GM18519 (cell line): ENCODE measurements around the gene MOB3C.
A peak's percentile ranks its signal among the peaks of the same experiment; 100 is the strongest.

Source experiments
- ATAC-seq: cut with Tn5 transposase; IDR thresholded peaks from one replicate; pipeline ENCODE4 v1.9.1; 2021; ENCODE audit warnings: mild to moderate bottlenecking, moderate library complexity; ENCODE audit not compliant: unreplicated experiment, low FRiP score

Gene MOB3C

DNA sequence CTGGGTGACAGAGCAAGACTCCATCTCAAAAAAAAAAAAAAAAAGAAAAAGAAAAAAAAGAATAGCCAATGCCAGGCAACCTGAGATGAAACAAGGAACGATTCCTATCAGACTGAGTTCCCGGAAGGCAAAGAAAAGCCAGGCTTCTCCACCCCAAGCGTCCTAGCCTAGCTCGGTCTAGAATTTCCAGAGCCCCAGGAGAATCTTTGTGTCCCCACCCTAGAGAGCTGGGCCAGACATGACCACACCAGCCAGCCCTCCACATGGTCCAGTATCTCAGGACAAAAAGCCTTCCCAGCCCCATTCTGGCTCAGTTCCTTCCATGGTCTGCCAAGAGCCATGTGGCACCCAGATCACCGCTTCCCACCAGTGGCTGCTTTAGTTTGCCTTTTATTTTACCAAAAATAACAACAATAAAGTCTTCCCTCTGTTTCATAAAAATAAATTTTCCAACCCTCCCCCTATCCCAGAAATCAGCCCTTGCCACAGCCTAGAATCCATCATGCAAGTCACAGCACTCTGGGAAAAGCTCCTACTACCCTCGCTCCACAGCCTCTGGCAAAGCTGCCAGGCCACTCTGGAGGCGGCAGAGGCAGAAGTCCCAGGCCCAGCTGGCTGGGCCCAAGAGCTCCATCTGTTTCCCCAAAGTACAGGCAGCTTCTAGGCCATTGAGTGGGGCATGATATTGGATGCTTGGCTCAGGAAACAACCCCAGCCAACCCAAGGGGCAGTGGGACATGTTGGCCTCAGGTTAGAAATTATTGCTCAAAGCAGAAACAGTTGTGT lies 9.1 kb downstream of the MOB3C start:
- no peak for ATAC-seq

DNA sequence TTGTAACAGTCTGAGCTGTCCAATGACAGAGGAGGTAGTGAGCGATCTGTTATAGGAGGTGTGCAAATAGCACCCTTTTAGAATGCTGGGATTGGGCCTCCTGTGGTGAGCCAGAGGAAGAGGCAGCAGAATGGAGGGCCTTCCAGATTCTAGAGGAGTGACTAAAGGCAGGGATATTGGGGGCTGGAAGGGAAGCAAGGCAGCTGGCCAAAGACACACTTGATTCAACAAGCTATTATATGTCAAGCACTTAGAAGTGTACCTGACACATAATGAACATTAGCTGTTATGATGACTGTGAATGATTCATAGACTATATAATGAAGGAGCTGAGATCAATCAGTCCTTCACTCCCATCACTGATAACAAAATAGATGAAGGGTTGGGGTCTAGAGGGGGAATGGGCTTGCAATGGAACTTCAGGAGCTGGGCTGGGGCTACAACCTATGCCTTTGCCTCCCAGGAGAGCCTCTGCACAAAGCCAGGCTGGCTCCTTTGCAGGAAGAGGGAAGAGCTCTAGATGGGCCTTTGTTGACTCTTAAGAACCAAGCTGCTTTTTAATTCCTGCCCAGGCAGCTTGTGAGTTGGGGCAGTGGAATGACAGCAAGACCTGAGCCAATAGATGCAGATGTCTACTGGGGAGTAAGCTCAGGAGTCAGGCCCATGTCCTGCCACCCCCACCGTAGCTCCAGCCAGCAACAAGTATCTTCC lies 10.2 kb downstream of the MOB3C start:
- no peak for ATAC-seq

DNA sequence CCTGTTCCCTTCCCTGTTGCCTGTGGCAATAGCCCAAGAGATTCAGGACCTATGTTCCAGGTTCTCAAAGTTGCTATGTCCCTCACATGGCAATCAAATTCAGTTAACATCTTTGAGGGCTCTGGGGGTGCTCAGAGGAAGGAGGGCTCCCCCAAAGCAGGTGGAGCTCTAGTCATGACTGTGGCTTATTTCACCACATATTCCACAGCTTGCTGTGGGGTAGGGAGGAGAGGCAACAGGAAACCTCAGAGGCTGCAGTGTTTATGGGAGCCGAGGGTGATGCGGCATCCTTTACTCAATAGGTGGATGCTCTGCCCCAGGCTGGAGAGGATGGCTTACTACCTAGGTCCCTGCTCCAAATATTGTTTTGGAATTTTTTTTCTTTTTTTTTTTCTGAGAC lies 11.4 kb downstream of the MOB3C start:
- no peak for ATAC-seq

DNA sequence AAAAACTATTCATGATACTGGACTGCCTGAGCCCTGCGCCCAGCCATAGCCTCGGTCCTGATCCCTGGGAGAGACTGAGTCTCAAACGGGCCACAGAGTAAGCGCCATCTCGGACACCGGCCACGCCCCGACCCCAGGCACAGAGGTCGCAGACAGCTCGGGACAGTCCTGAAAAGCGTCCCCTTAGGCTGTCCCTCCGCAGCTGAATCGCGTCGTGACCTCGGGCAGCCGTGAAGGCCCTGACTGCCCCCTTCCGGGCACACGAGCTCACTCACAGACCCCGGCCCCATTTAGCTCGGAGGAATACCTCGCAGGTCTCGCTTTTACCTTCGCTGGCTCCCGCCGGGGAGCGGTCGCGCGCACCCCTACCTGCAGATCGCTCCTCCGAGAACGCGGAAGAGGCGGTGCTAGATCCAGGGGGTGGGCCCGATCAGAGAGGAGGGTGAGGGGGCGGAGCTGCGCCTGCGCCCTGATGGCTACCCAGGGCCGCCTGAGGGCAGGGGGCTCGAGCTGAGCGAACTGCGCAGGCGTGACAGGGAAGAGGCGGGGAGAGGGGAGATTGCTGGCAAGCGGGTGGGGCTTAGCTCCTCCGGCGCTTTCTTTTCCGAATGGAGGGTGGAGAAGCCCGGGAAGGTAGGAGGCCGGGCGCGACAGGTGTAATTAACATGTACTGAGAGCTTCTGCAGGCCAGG lies 12.6 kb downstream of the MOB3C start, which contains the start of gene MKNK1:
Gene MKNK1 (minus strand): TSS at position 411 of the 692 bp plus-strand sequence. CDS start 20,941 bp downstream, outside the sequence.
- ATAC-seq: peak; percentile 91

DNA sequence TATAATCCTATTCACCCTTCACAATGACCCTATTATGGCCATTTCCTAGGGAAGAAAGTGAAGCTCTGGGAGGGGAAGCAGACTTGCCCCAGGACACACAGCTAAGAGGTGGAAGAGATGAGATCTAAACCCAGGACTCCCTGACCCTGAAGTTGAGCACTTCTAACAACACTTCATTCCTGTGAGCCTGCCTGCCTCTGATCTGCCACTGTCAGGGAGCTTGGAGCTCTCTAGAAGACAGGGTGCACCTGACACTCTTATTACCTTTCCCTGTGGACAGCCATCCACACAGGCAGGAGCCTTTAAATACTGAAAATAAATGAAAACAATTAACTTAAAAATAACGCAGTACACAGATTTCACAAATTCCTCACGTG lies 13.1 kb downstream of the MOB3C start:
- no peak for ATAC-seq

DNA sequence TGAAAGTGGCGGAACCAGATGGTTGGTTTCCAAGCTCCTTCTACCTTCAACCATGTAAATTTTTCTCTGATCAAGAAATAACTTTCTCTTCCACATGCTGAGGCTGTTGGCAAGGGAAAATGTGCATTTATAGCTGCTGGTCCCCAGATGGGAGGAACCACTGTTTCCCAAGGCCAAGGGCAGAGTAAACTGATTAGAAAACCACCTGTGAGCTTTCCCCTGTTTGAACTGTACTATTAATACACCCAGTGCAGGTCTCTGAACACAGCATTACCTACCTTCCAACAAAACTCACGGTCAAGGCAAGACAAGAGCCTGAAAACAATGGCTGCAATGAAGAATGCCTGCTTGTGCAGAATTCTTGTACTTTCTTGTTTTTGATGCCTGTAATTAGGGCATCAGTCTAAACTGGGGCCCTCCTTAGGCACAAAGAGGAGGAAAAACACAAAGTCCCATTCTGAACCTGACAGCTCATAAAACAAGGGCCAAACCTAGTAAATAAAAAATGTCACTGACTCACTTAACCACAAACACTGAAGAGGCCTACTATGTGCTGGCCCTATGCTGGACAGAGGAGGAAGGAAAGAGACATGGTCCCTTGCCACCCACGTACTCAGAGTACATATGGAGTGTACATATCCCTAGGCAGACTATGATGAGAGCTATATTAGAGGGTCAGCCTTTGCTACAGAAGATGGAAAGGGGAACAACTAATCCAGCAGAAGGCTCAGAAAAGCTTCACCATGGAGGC lies 15.2 kb downstream of the MOB3C start:
- no peak for ATAC-seq

DNA sequence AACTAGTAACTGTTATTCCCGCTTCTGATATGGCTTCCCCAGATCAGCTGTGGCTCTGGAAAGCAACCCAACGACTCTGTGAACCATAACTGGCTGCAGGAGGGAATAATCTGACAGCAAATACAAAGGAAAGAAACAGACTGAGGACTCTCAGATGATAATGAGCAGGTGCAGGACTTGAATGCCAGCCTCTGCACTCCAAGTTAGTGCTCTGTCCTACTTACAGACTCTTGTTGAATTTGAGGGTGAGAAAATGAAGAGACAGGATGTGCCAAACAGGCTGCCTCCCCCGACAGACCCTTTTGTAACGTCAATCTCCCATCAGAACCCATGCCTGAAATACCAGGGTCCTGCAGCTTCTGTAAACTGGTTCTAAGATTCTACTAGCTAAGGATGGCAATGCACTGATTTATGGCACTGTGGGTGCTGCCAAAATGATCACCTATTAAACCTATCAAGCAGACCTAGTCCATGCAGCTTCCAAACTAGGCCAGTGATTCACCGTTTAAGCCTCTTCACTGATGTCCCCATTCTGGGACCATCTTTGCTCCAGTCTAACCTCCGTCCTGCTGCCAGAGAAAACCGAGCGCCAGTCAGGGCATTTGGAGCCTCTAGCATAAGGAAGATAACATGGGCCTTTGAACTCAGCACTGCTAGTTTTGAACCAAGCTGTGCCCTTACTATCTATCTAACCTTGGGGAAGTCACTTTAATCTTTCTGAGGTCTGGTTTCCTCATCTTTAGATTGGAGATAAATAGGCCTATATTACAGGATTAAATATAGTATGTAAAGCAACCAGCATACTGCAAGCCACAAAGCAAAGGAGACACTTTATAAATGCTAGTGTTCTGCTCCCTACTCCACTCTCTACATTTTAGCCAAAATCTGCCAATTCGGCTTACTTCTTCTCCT lies 17.3 kb downstream of the MOB3C start:
- no peak for ATAC-seq

DNA sequence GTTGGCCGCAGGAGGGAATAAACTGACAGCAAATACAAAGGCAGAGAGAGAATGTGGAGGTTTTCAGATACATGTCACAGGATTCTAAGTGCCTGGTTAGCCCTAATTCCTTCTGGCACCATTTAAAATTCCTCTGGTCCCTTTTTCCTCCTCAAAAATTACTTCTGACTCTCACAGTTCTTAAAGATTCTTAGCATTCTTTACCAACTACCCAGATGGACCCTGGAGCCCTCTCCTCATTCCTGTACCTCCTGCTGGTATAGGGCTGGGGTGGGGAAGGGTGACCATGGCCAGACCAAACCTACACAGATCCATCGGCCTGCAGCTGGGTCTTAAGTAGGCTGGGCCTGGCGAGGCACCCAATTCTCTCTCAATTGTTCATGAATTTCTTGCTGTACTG lies 19.8 kb downstream of the MOB3C start:
- ATAC-seq: no peak

DNA sequence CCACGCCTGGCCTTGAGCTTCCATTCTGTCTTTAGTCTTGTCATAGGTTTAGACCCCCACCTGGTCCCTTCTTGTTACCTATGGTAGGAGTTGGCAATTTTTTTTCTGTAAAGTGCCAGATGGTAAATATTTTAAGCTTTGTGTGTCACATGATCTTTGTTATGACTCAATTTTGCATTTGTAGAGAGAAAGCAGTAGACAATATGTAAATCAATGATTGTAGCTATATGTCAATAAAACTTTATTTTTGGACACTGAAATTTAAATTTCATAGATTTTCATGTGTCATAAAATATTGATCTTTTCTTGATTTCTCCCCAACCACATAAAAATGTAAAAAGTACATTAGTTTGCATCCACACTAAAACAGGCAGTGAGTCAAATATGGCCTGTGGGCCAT lies 20.6 kb downstream of the MOB3C start:
- no peak for ATAC-seq

DNA sequence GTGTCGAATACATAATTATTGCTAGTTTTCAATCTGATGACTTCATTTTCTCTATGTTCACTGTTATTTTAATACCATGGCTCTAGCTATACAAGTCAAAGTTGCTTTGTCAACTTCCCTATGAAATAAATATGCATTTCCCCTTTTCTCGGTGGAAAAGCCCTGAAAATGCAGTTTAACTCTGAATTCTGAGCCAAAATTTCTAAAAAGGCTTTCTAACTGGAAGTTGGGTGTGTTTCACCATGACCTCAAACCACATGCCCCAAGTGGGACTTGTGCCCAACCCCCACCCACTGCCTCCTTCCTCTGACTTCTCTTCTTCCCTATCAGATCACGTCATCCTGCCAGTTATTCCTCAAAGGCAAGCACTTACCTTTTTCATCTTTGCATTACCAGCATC lies 21.5 kb downstream of the MOB3C start:
- ATAC-seq: no peak

DNA sequence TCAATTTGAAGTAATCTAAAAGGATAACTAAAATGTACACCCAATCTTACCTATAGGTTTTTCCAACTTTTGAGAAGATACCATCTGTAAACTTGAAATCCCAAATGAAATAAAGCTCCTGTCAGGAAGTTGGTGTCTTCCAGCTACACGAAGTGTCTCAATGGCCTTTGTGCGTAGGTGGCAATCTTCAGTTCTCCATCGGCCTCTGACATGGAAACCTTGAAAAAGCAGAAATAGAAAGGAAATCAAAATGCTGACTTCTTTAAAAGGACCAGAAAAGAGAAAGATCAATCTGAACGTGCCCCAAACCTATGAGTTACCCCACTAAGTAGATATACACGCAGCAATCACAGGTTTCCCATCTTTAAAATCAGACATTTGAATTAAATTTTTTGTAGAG lies 22.5 kb downstream of the MOB3C start:
- ATAC-seq: no peak

DNA sequence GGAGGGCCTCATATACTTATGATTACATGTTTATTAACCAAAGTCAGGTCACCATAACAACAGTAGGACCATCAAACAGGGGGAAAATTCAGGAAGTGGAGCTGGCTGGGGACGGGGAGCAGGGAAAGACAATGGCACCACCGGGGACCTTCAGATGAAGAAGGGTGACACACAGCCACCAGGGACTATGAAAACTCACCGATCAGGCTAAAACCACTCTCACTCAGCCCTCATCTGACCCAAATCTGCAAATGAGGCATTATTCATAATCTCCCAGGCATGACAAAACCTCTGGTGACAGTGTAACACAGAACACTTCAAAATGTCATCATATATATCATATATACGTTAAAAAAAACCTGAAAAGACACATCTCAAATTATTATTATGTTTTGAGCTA lies 23.8 kb downstream of the MOB3C start:
- no peak for ATAC-seq

DNA sequence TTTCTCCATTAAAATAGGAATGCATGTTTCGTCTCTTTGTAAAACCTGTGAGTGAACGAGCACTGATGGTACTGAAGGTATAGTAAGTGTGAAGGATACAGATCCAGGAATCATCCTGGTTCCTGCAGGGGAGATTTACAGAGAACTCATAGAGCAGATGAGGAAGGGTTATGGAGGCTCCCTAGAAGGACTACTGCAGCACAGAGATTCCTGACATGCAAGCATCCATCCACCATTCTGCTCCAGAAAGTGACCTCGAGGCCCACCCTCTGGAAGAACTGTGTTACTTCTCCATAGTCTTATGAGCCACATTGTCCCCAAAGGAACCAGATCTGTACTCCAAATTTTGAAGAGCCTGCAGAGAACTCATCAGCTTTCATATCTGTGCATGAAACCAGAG lies 27.1 kb downstream of the MOB3C start:
- no peak for ATAC-seq

DNA sequence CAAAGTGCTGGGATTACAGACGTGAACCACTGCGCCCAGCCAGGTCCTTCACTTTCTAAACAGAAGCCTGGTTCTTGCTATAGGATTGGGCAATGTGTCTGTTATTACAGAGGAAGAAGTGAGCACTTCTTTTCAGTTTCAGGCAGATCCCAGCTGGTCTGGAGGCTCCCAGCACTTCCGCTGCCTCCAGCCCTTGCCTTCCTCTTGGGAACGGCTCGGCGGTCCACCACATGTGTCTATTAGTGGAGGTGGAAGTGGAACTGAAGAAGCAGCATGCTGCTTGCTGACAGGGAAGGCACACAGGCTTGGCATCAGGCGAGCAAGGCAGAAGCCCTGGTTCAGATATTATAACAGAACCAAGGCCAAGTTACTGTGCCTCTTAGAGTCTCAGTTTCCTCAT lies 29.5 kb downstream of the MOB3C start:
- ATAC-seq: no peak

DNA sequence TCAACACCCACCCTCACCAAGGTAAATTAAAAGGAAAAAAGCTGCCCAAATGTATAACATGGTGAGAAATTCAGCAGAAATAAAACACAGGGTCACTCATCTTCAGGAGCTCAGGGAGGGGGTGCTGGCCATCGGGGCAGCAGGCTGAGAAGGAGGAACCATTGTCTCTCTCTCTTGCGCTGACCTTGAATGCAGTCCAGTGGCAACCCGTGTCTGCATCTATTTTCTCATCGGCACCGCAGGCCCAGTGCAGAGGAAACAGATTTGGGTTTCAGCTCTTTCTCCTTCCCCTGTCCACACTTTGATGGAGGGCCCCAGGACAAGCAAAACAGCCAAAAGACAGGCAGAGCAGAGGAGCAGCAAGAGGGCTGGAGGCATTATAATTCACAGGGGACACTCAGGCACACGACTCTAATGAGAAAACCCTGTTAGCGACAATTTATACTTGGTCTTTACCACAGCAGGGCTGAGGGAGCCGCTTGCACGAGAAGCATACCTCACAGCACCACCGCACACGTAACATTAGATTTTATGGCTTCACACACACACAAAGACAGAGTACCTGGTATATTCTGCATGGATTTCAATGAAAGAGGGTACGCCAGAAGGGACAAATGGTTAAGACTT lies 31.2 kb downstream of the MOB3C start:
- ATAC-seq: no peak

DNA sequence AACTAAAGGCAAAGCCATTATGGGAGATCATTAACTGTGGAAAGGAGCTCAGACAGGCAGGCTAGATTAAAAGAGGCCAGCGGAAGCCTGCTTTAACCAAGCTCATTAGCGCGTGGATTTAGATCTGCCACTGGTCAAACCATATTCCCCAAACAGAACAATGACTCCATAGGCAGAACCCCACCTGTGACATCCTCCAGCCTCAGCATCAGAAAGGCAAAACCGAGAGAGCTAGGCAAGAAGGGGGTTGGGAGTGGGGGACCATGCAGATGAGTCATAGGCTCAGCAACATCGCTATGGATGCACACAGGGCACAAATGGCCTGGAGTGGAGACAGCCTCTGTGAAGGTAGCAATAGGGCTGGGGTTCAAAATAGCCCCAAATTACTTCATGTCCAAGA lies 33.1 kb downstream of the MOB3C start:
- no peak for ATAC-seq

DNA sequence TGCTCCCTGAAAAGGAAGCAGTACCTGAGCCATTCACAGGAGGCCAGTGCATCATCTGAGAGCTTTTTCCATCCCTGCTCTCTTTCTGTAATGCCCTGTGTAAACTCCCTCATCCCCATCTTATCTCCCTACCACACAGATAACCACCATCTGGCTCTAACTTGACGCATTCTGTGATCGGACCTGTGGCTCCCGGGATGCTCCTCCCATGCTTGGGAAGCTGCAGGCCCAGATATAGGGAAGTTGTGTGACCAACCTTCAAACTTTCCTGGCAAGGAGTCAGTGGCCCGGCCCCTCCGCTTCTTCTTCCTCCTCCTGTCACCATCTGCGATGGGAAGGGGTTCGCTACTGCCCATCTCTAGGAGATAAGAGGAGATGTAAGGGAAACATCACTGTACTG lies 33.6 kb downstream of the MOB3C start:
- no peak for ATAC-seq

DNA sequence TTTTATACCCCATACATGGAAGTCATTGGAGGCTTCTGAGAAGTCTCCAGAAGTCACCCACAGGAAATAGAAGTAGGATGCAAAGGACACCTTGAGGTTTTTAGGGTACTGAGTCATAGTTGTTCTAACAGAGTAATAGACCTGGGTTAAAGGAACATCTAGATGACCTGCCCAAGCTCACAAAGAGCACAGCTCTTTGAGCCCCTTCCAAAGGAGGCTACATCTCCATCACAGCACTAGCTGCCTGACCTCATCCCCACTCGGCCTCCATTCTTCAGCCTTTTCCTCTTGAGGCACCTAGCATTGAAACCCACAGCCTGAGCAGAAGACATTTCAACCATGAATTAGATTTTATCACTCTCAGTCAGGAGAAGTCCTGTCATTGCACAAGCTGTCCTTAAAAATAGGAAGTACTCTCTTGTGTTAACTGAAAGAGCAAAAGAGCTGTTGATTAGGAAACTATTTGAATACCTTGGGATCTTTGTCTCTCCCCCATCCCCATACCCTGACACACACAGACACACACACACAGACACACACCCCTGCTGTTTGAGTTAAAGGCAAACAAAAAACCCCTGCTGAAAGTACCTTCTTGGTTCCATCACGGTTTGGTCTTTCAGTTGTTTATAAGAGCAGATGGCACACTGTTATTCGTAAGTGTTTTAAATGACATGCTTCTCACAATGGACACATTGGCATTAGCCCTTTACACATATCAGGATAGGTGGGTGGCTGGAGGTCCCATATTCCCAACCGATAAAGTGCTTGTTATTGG lies 34.7 kb downstream of the MOB3C start:
- ATAC-seq: no peak
